Hippocampal formation (tissue), 2 donors: Measurements from ENCODE around the gene MINAR2.

Source experiments
- DNase-seq, 2 donors: peaks; one replicate each; lab custom pipeline; 2025; lab: John Stamatoyannopoulos, UW

Gene MINAR2

DNA sequence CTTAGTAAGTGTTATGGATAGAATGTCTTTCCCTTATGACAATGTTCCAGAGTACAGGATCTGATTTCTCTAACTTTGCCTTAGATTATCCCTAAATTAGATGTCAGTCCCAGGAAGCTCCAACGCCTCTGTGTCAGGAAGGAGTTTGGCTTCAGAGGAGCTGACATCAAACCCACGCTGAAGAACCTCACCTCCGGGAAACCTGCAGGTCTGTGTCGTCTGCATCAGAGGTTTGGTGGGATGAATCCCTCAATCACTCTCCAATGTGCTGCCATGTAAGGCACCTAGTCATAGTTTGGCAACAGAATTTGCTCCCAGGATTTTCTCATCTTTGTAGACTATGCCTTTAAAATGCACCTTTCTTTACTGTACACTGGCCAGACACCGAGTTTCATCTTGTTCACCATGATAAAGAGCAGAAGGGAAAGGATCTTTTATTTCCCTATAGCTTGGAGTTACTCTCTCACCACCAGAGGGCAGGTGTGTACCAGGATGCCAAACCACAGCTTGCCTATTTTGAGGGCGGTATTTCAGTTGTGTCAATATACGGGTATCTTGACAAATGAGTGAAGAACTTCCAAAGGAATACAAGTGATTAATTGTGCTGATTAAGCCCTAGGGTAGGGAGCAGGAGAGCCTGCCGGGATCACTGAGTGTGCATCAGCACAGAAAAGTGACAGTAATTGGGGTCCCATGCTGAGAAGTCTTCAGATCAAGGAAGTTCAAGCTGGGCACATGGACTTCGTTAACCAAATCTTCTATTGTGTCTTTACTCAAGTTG is 23.4 kb downstream of the MINAR2 start:
- peak; percentile 51 to 70 for DNase-seq

- no peak for DNase-seq
Observed at GRCh38 chr5:129773376-129773775, 25.5 kb downstream of the MINAR2 start.

GRCh38 chr5:129781594-129781993 is 33.7 kb downstream of the MINAR2 start:
- DNase-seq, result no peak

GRCh38 chr5:129803403-129803802 is 55.5 kb downstream of the MINAR2 start:
- no peak for DNase-seq

DNA sequence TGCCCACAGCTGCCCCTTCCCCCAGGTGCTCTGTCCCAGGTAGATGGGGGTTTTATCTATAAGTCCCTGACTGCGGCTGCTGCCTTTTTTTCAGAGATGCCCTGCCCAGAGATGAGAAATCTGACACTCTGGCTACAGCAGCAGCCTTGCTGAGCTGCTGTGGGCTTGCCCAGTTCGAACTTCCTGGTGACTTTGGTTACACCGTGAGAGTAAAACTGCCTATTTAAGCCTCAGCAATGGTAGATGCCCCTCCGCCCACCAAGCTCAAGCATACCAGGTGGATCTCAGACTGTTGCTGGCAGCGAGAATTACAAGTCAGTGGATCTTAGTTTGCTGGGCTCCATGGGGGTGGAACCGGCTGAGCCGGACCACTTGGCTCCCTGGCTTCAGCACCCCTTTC is 56.8 kb downstream of the MINAR2 start:
- DNase-seq, result no peak

DNA sequence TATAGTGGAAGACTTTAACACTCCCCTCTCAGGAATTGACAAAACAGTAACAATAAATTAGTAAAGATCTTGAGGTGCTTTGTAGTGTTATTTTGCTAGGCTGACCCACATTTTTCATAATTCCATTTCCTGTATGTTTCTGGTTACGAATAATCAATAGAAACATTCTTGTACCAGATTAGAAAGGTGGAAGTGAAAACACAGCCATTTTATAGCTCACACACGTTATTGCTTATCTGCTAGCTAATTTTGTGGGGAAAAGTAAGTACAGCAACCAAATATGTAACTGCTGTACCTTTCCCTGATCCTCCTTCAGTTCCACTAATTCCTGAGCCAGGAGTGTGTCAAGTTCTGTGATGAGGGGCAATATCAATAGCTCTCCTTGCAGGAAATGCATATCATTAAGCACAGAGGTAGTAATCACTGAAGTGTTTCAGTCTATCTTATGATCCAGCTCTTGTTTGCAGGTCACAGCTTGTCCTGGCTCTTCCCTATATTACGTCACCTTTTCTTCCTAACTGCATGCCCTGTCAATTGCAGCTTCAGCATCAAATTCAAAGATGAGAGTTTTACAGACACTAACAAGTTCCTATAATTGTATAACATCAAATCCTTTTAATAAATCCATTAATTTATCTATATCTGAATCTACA is 59.4 kb downstream of the MINAR2 start:
- DNase-seq, result no peak
